K562 (cell line): ENCODE results near the gene TTLL11. TPM values are rescaled to one million over a fixed set of nuclear protein-coding genes. Genes with fewer than 3 reads are reported as not detected.

ENCODE experiments used
- ATF4 ChIP-seq: fragments of 450-650 bp; formaldehyde crosslinking; IDR thresholded peaks from 2 replicates; pipeline ENCODE4 v1.4.0; 2022; ENCODE audit warnings: mild to moderate bottlenecking, moderate library complexity
- NONO ChIP-seq, 2 experiments: fragments of 200-400 bp in 1 of 2; fragments of 450-650 bp in 1 of 2; formaldehyde crosslinking in 1 of 2; IDR thresholded peaks; 2 replicates each; pipeline ENCODE4 v1.6.1; 2017; ENCODE audit warnings: low read depth in 2 of 2, mild to moderate bottlenecking in 2 of 2, moderate library complexity in 2 of 2, low read length in 1 of 2
- OTX1 ChIP-seq: fragments of 450-650 bp; formaldehyde crosslinking; IDR thresholded peaks from 2 replicates; pipeline ENCODE4 v1.4.0; 2022; ENCODE audit warnings: mild to moderate bottlenecking
- PHB ChIP-seq: fragments of 250-450 bp; sonication (Bioruptor Pico); IDR thresholded peaks from 2 replicates; pipeline ENCODE4 v1.5.0; 2021
- PTBP1 ChIP-seq: fragments of 200-400 bp; formaldehyde crosslinking; IDR thresholded peaks from 2 replicates; pipeline ENCODE4 v1.6.1; 2017; ENCODE audit warnings: low read depth, low read length
- RAD51 ChIP-seq: fragments of 450-650 bp; IDR thresholded peaks from 2 replicates; pipeline ENCODE4 v1.7.1; 2016; ENCODE audit warnings: low read depth, mild to moderate bottlenecking, borderline replicate concordance
- SAP30 ChIP-seq: fragments of 200-600 bp; sonication (generic); IDR thresholded peaks from 2 replicates; pipeline ENCODE4 v1.6.1; 2012; ENCODE audit warnings: borderline replicate concordance, low read depth, mild to moderate bottlenecking, moderate library complexity, low read length, control low read depth, inconsistent platforms; ENCODE audit not compliant: insufficient read depth, poor library complexity, severe bottlenecking
- SIN3A ChIP-seq, 2 experiments: fragments of 150-350 bp in 1 of 2; IDR thresholded peaks; 2 replicates each; pipeline ENCODE4 v1.6.1; 2011 to 2016; ENCODE audit warnings: borderline replicate concordance in 2 of 2, low read depth in 2 of 2, low read length in 2 of 2, mild to moderate bottlenecking in 2 of 2, moderate library complexity in 2 of 2; ENCODE audit not compliant: control insufficient read depth in 1 of 2
- SMC3 ChIP-seq: conservative IDR thresholded peaks from 2 replicates; pipeline ENCODE4 v1.6.1; 2011; ENCODE audit warnings: low read depth, low read length, improper control_type of control experiment; ENCODE audit not compliant: insufficient read depth
- STAT5A ChIP-seq: IDR thresholded peaks from 2 replicates; pipeline ENCODE4 v1.6.1; 2012; ENCODE audit warnings: low read length, inconsistent platforms, borderline replicate concordance
- TFAP4 ChIP-seq: sonication (generic); formaldehyde crosslinking; IDR thresholded peaks from 2 replicates; pipeline ENCODE4 v1.8.0; 2022; ENCODE audit warnings: missing genetic modification reagents, mild to moderate bottlenecking, moderate library complexity, borderline replicate concordance
- ZBTB11 ChIP-seq, 3 experiments: fragments of 200-800 bp in 1 of 3; fragments of 250-450 bp in 1 of 3; fragments of 450-650 bp in 1 of 3; sonication (Bioruptor Pico) in 1 of 3; sonication (Bioruptor generic) in 1 of 3; formaldehyde crosslinking in 1 of 3; IDR thresholded peaks; 2 replicates each; pipeline versions ENCODE4 v1.6.1 to v1.8.0; 2016 to 2022; ENCODE audit warnings: mild to moderate bottlenecking in 2 of 3, missing genetic modification characterization in 2 of 3, missing compliant biosample characterization in 1 of 3, moderate library complexity in 1 of 3
- ZBTB7A ChIP-seq: IDR thresholded peaks from 2 replicates; pipeline ENCODE4 v1.6.1; 2011; ENCODE audit warnings: low read depth, mild to moderate bottlenecking, low read length, moderate library complexity, borderline replicate concordance; ENCODE audit not compliant: control insufficient read depth
- ZNF140 ChIP-seq: fragments of 250-450 bp; sonication (Bioruptor Pico); IDR thresholded peaks from 2 replicates; pipeline ENCODE4 v1.8.0; 2021; ENCODE audit warnings: moderate library complexity, mild to moderate bottlenecking, inconsistent platforms
- ZNF830 ChIP-seq: fragments of 250-450 bp; sonication (Bioruptor Pico); IDR thresholded peaks from 2 replicates; pipeline ENCODE4 v1.5.0; 2021; ENCODE audit warnings: mild to moderate bottlenecking
- ZZZ3 ChIP-seq: fragments of 450-650 bp; IDR thresholded peaks from 2 replicates; pipeline ENCODE4 v1.6.1; 2016; ENCODE audit warnings: antibody characterized with exemption, mild to moderate bottlenecking, moderate library complexity
- polyA plus RNA-seq, 8 experiments: library from polyadenylated mRNA; depleted of rRNA in 4 of 8; stranded (reverse) in 5 of 8; unstranded in 3 of 8; fragments of >200 nt; fragmentation: Nextera tagmentation in 2 of 8; fragmentation: Illumina TruSeq in 1 of 8; extraction: Ambion mirVana in 2 of 8; extraction: Trizol in 1 of 8; gene quantifications; 2 replicates each; pipeline versions ENCODE4 v1.2.1 to v1.2.3, GENCODE V29; 2011 to 2014; ENCODE audit warnings: inconsistent platforms in 1 of 8, missing spikeins in 1 of 8
- total RNA-seq, 7 experiments: library from RNA; depleted of rRNA in 6 of 7; stranded (reverse); fragments of >200 nt in 6 of 7; fragmentation: Illumina TruSeq in 2 of 7; extraction: Trizol in 2 of 7; gene quantifications; 2 replicates each; pipeline versions ENCODE4 v1.2.1 to v1.2.3, GENCODE V29; 2011 to 2021; ENCODE audit warnings: low replicate concordance in 1 of 7
- TF ChIP-seq, protein P1 (sequence below): fragments of 250-450 bp; sonication (Bioruptor Pico); IDR thresholded peaks from 2 replicates; pipeline ENCODE4 v1.4.0; 2020

The TTLL11 gene
- total and polyA plus RNA-seq, 9 of the 15 experiments (the other 6 are each of a cell fraction or from before 2014, with no cell fraction given) = 0.83 to 4.4 (median 2.7) TPM

DNA sequence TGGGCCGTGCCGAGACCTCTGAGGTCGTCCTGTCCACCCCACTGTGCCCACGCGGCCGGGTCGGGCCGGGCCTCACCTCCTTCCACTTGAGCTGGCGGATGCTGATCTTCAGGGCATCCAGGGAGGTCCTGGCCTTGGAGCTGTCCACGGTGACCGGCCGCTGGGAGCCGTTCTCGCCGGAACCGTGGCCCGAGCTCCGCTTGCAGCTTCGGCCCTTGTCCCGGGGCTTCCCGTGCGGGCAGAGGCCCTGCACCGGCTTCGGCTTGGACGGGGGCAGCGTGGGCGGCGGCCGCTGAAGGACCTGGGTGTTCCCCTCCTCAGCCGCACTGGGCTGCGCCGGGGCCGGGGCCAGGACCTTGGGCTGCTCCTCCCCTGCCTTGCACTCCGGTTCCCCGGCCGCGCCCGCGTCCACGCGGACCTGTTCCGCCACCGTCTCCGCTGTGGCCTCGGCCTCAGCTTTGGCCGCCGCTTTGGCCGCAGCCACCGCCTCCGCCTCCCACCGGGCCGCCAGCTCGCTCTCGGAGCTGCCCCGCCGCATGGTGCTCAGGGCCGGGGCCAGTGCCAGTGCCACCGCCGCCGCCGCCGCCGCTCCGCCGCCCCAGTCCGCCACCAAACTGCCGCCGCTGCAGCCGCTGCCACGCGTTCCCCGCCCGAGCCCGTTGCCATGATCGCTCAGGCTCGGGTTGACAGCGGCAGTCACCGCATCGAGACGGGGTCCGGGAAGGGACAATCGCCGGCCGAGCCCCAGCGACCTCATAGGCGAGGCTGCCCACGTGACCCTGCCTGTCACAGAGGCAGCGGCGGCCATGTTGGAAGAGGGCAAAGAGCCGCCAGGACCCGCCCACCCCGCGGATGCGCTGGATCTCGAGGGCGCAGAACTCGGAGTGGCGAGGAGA lies at the start of gene TTLL11 (continued):
- no peak for TF ChIP-seq ZNF830
- TF ChIP-seq SAP30 = peak; percentile 71
- no peak for TF ChIP-seq STAT5A
- TF ChIP-seq ZNF140 = no peak
- peak; percentile 97 for TF ChIP-seq RAD51
- TF ChIP-seq TFAP4 (CRISPR knock-in tag) = peak; percentile 73
- peak; percentile 89 to 95; a peak in 3 of 4 replicates for TF ChIP-seq SIN3A (IDR thresholded peaks at IDR 0.05; ENCODE audit: borderline replicate concordance in 2 of 2, control insufficient read depth in 1 of 2, low read depth in 2 of 2, low read length in 2 of 2)
- no peak for TF ChIP-seq PTBP1
- no peak; the same call in 1 of the 2 replicates for TF ChIP-seq ZBTB7A
- TF ChIP-seq SMC3 = no peak
- no peak for TF ChIP-seq OTX1
- TF ChIP-seq, protein P1, sequence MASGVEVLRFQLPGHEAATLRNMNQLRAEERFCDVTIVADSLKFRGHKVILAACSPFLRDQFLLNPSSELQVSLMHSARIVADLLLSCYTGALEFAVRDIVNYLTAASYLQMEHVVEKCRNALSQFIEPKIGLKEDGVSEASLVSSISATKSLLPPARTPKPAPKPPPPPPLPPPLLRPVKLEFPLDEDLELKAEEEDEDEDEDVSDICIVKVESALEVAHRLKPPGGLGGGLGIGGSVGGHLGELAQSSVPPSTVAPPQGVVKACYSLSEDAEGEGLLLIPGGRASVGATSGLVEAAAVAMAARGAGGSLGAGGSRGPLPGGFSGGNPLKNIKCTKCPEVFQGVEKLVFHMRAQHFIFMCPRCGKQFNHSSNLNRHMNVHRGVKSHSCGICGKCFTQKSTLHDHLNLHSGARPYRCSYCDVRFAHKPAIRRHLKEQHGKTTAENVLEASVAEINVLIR (CRISPR knock-in tag) = peak; percentile 77
- TF ChIP-seq PHB = no peak
- peak in 1 of 3 experiments; percentile 48; a peak in 1 of 6 replicates for TF ChIP-seq ZBTB11 (CRISPR knock-in tag; IDR thresholded peaks at IDR 0.05)
- TF ChIP-seq ATF4 (CRISPR knock-in tag) = no peak
- peak; percentile 66 to 73; a peak in 2 of 4 replicates for TF ChIP-seq NONO (IDR thresholded peaks at IDR 0.05; ENCODE audit: low read depth in 2 of 2, low read length in 1 of 2)
- no peak for TF ChIP-seq ZZZ3
